Lower leg skin (tissue), 4 donors: ENCODE data around the gene SOAT2. TPM values are rescaled to one million over a fixed set of nuclear protein-coding genes. Genes with fewer than 3 reads are reported as not detected.

Experiments
- DNase-seq, 2 donors: peaks; one replicate each; pipeline ENCODE4 v3.0.0-alpha.2; 2019; ENCODE audit warnings: low spot score in 2 of 2
- H3K4me3 ChIP-seq: fragments of 200-600 bp; sonication (generic); 2 replicates; pipeline ENCODE4 v1.5.1; 2017; ENCODE audit warnings: mild to moderate bottlenecking, low read depth; ENCODE audit not compliant: poor library complexity, severe bottlenecking
- CTCF ChIP-seq, 3 donors: fragments of 450-650 bp; IDR thresholded peaks; one replicate each; pipeline ENCODE4 v1.5.1; 2016; ENCODE audit warnings: antibody characterized with exemption in 3 of 3, mild to moderate bottlenecking in 3 of 3, moderate library complexity in 2 of 3
- POLR2A ChIP-seq, 2 donors: fragments of 450-650 bp; IDR thresholded peaks; one replicate each; pipeline ENCODE4 v1.6.1; 2016 to 2017; ENCODE audit warnings: antibody characterized with exemption in 2 of 2, mild to moderate bottlenecking in 1 of 2, moderate library complexity in 1 of 2
- WGBS, 2 donors: methylation state at CpG; one replicate each; pipeline ENCODE4 v1.1.5; 2018; 5-methylcytosine and 5-hydroxymethylcytosine counted together
- intact Hi-C: fragments of 100-400 bp; cut with DNase I; formaldehyde crosslinking; loops from one replicate; pipeline ENCODE4 v1.15.0; 2023; ENCODE audit warnings: low total_unique reads
- total RNA-seq, 4 donors: library from RNA; depleted of rRNA; stranded (reverse); fragments of >200 nt; gene quantifications; one replicate each; pipeline ENCODE4 v1.1.0, GENCODE V29; 2016

SOAT2 gene
- total RNA-seq, 4 donors from 2014 or later = 0.26 to 0.63 TPM; not detected in 2

- H3K4me3 ChIP-seq = no peak overlapping the region
- no peak for TF ChIP-seq POLR2A (IDR thresholded peaks at IDR 0.05)
- TF ChIP-seq CTCF (IDR thresholded peaks at IDR 0.05) = no peak
- 94 to 98% methylated on average over 3 of the region's 3 CpGs for WGBS, 2 donors
- DNase-seq = no peak
- intact Hi-C loops = no loop called here
Observed at GRCh38 chr12:53076461-53076860, 26.8 kb upstream of the SOAT2 start.

- no peak overlapping the region for H3K4me3 ChIP-seq
- 76 to 87% methylated on average over 8 of the region's 8 CpGs for WGBS, 2 donors
- intact Hi-C loops = no loop called here
- TF ChIP-seq CTCF (IDR thresholded peaks at IDR 0.05) (no peak), POLR2A (IDR thresholded peaks at IDR 0.05) (no peak)
- DNase-seq = no peak
Observed at GRCh38 chr12:53077030-53077429, 26.3 kb upstream of the SOAT2 start.

- intact Hi-C loops = no loop called here
- DNase-seq = peak in 1 of 2 donors; percentile 36
- peak overlapping the region; percentile 36 for H3K4me3 ChIP-seq
- 15 to 16% methylated on average over 23 to 24 of the region's 25 CpGs for WGBS, 2 donors
- TF ChIP-seq POLR2A (IDR thresholded peaks at IDR 0.05) (no peak), CTCF (IDR thresholded peaks at IDR 0.05) (no peak)
Observed at GRCh38 chr12:53078425-53079225, 24.7 kb upstream of the SOAT2 start.

- intact Hi-C loops = no loop called here
- 2 to 3% methylated on average over 19 to 60 of the region's 67 CpGs for WGBS, 2 donors
- TF ChIP-seq POLR2A (IDR thresholded peaks at IDR 0.05) = no peak
- TF ChIP-seq CTCF (IDR thresholded peaks at IDR 0.05) = no peak
- peak; percentile 98 to 100 for DNase-seq
- H3K4me3 ChIP-seq = peak within 1 kb of the TSS; percentile 36
Observed at GRCh38 chr12:53079226-53080117, 23.8 kb upstream of the SOAT2 start, which contains the start of gene SPRYD3. TSS of gene SPRYD3 (minus strand) at chr12:53079390. CDS start at chr12:53079333, 57 bp downstream.

- DNase-seq = no peak
- 59 to 79% methylated on average over 2 of the region's 2 CpGs for WGBS, 2 donors
Observed at GRCh38 chr12:53082637-53083175, 20.6 kb upstream of the SOAT2 start.

More at GRCh38 chr12:53082637-53083175, 20.6 kb upstream of the SOAT2 start:
- TF ChIP-seq POLR2A (IDR thresholded peaks at IDR 0.05) (no peak), CTCF (IDR thresholded peaks at IDR 0.05) (no peak)
- intact Hi-C loops = no loop called here
- H3K4me3 ChIP-seq = no peak overlapping the region
